Testis (tissue), 3 donors: ENCODE results near the gene COL4A6. TPM values are rescaled to one million over a fixed set of nuclear protein-coding genes. Genes with fewer than 3 reads are reported as not detected.

Source experiments
- DNase-seq: peaks from one replicate; pipeline ENCODE4 v3.0.0-alpha.2; 2019
- H3K27ac ChIP-seq, 2 donors: fragments of 200-600 bp; sonication (generic); one replicate each; pipeline ENCODE4 v1.5.1; 2019
- H3K27me3 ChIP-seq: fragments of 200-600 bp; sonication (generic); one replicate; pipeline ENCODE4 v1.5.1; 2019
- H3K36me3 ChIP-seq: fragments of 200-600 bp; sonication (generic); one replicate; pipeline ENCODE4 v1.5.1; 2017; ENCODE audit warnings: low read depth; ENCODE audit errors: missing control alignments
- H3K4me1 ChIP-seq: fragments of 200-600 bp; sonication (generic); one replicate; pipeline ENCODE4 v1.5.1; 2019
- H3K4me3 ChIP-seq, 2 donors: fragments of 200-600 bp; sonication (generic); one replicate each; pipeline ENCODE4 v1.5.1; 2017 to 2019
- H3K9me3 ChIP-seq: fragments of 200-600 bp; sonication (generic); one replicate; pipeline ENCODE4 v1.5.1; 2017
- POLR2A ChIP-seq: fragments of 450-650 bp; IDR thresholded peaks from one replicate; pipeline ENCODE4 v1.6.1; 2017; ENCODE audit warnings: antibody characterized with exemption, mild to moderate bottlenecking, moderate library complexity
- WGBS, 2 donors: methylation state at CpG; one replicate each; pipeline ENCODE4 v1.1.5; 2018; 5-methylcytosine and 5-hydroxymethylcytosine counted together
- intact Hi-C: fragments of 100-400 bp; cut with DNase I; formaldehyde crosslinking; loops from one replicate; pipeline ENCODE4 v1.15.1; 2023; ENCODE audit warnings: low total_unique reads
- polyA plus RNA-seq: library from polyadenylated mRNA; stranded (reverse); fragments of 350-450 nt; fragmentation: Illumina TruSeq; extraction: RNeasy Lipid Tissue Mini Kit (QIAGEN cat#74804); gene quantifications from one replicate; pipeline ENCODE4 v1.2.3, GENCODE V29; 2014; ENCODE audit warnings: low read depth, low replicate concordance; ENCODE audit not compliant: insufficient read depth
- total RNA-seq, 2 donors: library from RNA; depleted of rRNA; stranded (reverse); fragments of >200 nt; gene quantifications; one replicate each; pipeline ENCODE4 v1.2.3, GENCODE V29; 2016
- TF ChIP-seq, protein P1 (sequence below), 3 experiments: fragments of 450-650 bp in 2 of 3; fragments of 200-600 bp in 1 of 3; sonication (generic) in 1 of 3; IDR thresholded peaks; one replicate each; pipeline ENCODE4 v1.5.1; 2016 to 2019; ENCODE audit warnings: antibody characterized with exemption in 3 of 3, mild to moderate bottlenecking in 2 of 3, moderate library complexity in 1 of 3

The COL4A6 gene
- total and polyA plus RNA-seq, 3 donors from 2014 or later, result 2.4 to 4.9 (median 3.5) TPM

DNA sequence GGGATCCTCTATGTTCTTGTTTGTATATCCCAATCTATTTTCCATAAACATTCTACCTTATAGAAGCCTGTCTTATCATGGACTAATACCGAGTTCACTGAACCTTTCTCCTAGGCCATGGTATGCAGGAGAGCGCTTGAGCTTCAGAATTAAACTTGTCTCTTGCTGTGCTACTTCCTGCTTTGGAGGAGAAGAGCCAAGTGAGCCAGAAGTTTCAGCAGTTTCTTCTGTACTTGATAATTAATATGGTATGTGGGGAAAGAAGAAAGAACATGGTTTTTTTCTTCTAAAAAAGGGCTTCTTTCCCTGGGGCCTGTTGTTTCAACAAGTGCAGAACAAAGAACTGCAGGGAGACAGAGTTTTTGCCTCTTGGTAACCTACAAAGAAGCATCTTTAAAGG is 173.8 kb downstream of the COL4A6 start:
- TF ChIP-seq, protein P1, sequence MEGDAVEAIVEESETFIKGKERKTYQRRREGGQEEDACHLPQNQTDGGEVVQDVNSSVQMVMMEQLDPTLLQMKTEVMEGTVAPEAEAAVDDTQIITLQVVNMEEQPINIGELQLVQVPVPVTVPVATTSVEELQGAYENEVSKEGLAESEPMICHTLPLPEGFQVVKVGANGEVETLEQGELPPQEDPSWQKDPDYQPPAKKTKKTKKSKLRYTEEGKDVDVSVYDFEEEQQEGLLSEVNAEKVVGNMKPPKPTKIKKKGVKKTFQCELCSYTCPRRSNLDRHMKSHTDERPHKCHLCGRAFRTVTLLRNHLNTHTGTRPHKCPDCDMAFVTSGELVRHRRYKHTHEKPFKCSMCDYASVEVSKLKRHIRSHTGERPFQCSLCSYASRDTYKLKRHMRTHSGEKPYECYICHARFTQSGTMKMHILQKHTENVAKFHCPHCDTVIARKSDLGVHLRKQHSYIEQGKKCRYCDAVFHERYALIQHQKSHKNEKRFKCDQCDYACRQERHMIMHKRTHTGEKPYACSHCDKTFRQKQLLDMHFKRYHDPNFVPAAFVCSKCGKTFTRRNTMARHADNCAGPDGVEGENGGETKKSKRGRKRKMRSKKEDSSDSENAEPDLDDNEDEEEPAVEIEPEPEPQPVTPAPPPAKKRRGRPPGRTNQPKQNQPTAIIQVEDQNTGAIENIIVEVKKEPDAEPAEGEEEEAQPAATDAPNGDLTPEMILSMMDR (IDR thresholded peaks at IDR 0.05), result no peak
- no peak for TF ChIP-seq POLR2A
- WGBS, 2 donors, result 37 to 76% methylated on average over 2 of the region's 2 CpGs
- Histone ChIP-seq H3K9me3 (no peaks in the 10 kb centered on the region), H3K36me3 (no peaks in the 10 kb centered on the region), H3K27me3 (no peaks in the 10 kb centered on the region), H3K4me3 (no peak overlapping the region), H3K4me1 (no peaks in the 10 kb centered on the region), H3K27ac (no peak overlapping the region)
- intact Hi-C loops, result no loop called here
- DNase-seq, result no peak

GRCh38 chrX:108261549-108262203 is 176.5 kb downstream of the COL4A6 start:
- Histone ChIP-seq H3K9me3 (no peaks in the 10 kb centered on the region), H3K4me3 (no peak overlapping the region), H3K27me3 (no peaks in the 10 kb centered on the region), H3K4me1 (no peaks in the 10 kb centered on the region), H3K36me3 (no peaks in the 10 kb centered on the region), H3K27ac (no peak overlapping the region)
- intact Hi-C loops, result no loop called here
- DNase-seq, result no peak
- TF ChIP-seq POLR2A, result no peak

- intact Hi-C loops, result no loop called here
- Histone ChIP-seq H3K27me3 (no peaks in the 10 kb centered on the region), H3K4me3 (no peak overlapping the region), H3K4me1 (no peaks in the 10 kb centered on the region), H3K27ac (no peak overlapping the region), H3K9me3 (no peaks in the 10 kb centered on the region), H3K36me3 (no peaks in the 10 kb centered on the region)
- TF ChIP-seq POLR2A, result no peak
- TF ChIP-seq, protein P1 (IDR thresholded peaks at IDR 0.05), result no peak
- no peak for DNase-seq
- 79 to 85% methylated on average over 5 of the region's 5 CpGs for WGBS, 2 donors
Observed at GRCh38 chrX:108257556-108257955, 180.7 kb downstream of the COL4A6 start.

- Histone ChIP-seq H3K9me3 (no peaks in the 10 kb centered on the region), H3K4me1 (no peaks in the 10 kb centered on the region), H3K27ac (no peak overlapping the region), H3K36me3 (no peaks in the 10 kb centered on the region), H3K4me3 (no peak overlapping the region), H3K27me3 (no peaks in the 10 kb centered on the region)
- DNase-seq, result no peak
- TF ChIP-seq POLR2A, result no peak
- TF ChIP-seq, protein P1 (IDR thresholded peaks at IDR 0.05), result no peak
- intact Hi-C loops, result no loop called here
Observed at GRCh38 chrX:108254636-108255035, 183.6 kb downstream of the COL4A6 start.

DNA sequence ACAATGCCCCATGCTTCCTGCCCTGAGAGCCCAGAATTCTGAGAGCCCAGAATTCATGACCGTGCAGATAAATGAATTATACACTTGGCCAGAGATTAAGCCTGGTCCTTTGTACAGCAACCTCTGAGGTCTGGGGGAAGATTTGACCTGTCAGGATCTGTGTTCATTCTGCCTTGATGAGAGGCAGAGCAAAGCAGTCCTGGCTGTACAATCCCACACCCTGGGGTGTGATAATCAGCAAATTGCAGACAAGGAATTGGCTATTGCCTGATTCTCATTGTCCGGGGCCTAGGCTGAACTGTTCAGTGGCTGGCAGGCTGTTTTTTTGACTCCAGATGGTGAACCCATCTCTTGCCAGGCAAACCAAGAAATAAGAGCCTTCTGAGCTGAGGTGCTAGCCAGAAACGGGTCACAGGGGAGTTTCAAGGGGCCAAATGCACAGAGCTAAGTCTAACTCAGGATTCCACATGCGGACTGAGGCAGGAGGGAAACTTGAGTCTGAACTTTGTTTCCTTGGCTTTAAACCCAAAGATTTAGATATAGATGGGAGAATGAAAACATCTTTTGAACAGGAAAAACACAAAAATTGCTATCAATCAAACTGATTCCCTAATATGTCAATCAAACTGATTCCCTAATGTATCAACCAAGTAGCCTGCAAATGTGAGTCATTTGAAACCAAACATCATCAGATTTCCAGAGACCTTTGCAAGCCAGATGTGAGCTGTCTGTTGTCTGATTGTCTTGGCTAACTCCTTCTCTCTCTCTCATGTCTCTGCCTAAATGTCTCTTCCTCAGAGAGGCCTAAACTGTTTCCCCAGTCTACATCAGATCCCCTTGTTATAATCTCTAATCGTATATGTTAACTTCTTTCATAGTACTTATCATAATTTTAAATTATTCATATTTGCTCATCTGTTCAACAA is 187.3 kb downstream of the COL4A6 start:
- H3K9me3 ChIP-seq, result no peaks in the 10 kb centered on the region
- TF ChIP-seq, protein P1 (IDR thresholded peaks at IDR 0.05), result no peak
- TF ChIP-seq POLR2A, result no peak
- intact Hi-C loops, result no loop called here
- no peak for DNase-seq
- WGBS, 2 donors, result 64 to 83% methylated on average over 3 to 5 of the region's 5 CpGs
- no peak overlapping the region for H3K27ac ChIP-seq
- H3K27me3 ChIP-seq, result no peaks in the 10 kb centered on the region
- no peaks in the 10 kb centered on the region for H3K4me1 ChIP-seq
- no peaks in the 10 kb centered on the region for H3K36me3 ChIP-seq
- H3K4me3 ChIP-seq, result no peak overlapping the region
